ENCODE measurements around the gene RNF207.

DNA sequence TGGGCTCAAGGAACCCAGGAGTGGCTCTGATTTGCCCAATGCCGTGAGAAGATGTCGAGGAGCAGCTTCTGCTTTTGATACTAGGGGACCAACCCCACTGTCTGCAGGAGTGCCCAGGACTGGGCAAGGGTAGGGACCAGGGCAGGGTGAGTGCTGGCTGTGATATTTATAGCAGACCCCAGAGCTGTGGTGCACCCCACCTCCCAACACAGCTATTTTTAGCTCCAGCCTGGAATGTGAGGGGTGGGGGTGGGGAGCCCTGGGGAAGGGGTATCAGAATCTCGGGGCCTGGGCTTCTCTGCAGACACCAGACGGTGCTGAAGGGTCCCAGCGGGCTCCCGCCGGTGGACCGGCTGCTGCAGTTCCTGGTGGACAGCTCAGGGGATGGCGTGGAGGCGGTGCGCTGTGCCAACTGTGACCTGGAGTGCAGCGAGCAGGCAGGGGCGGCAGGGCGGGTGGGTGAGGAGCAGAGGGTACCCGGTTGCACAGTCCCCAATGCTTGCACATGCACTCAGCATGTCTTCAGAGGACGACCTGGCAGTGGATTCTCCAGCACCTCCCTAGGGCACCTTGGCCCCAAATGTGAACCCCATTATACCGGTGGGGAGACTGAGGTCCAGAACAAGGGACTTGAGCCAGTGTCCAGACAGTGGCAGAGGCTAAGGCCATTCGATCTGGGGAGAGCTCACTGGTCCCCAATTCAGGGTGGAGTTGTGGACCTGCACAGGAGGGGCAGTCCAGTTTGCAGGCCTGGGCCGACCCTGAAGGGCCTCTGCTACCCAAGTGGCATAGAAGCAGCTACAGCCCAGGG lies 1.4 kb downstream of the RNF207 start:
- TF ChIP-seq, protein P1, sequence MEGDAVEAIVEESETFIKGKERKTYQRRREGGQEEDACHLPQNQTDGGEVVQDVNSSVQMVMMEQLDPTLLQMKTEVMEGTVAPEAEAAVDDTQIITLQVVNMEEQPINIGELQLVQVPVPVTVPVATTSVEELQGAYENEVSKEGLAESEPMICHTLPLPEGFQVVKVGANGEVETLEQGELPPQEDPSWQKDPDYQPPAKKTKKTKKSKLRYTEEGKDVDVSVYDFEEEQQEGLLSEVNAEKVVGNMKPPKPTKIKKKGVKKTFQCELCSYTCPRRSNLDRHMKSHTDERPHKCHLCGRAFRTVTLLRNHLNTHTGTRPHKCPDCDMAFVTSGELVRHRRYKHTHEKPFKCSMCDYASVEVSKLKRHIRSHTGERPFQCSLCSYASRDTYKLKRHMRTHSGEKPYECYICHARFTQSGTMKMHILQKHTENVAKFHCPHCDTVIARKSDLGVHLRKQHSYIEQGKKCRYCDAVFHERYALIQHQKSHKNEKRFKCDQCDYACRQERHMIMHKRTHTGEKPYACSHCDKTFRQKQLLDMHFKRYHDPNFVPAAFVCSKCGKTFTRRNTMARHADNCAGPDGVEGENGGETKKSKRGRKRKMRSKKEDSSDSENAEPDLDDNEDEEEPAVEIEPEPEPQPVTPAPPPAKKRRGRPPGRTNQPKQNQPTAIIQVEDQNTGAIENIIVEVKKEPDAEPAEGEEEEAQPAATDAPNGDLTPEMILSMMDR (IDR thresholded peaks at IDR 0.05; ENCODE audit: low read length) = no peak
- TF ChIP-seq EZH2phosphoT487 (IDR thresholded peaks at IDR 0.05; ENCODE audit: low read length) (no peak), EZH2 (optimal IDR thresholded peaks at IDR 0.05; ENCODE audit: low read depth, low read length) (no peak)
